Testis (tissue), 3 donors: Measurements from ENCODE around the gene SEPHS1. TPM values are rescaled to one million over a fixed set of nuclear protein-coding genes. Genes with fewer than 3 reads are reported as not detected.

ENCODE experiments used
- DNase-seq: peaks from one replicate; pipeline ENCODE4 v3.0.0-alpha.2; 2019
- H3K27ac ChIP-seq, 2 donors: fragments of 200-600 bp; sonication (generic); one replicate each; pipeline ENCODE4 v1.5.1; 2019
- H3K27me3 ChIP-seq: fragments of 200-600 bp; sonication (generic); one replicate; pipeline ENCODE4 v1.5.1; 2019
- H3K36me3 ChIP-seq: fragments of 200-600 bp; sonication (generic); one replicate; pipeline ENCODE4 v1.5.1; 2017; ENCODE audit warnings: low read depth; ENCODE audit errors: missing control alignments
- H3K4me1 ChIP-seq: fragments of 200-600 bp; sonication (generic); one replicate; pipeline ENCODE4 v1.5.1; 2019
- H3K4me3 ChIP-seq, 2 donors: fragments of 200-600 bp; sonication (generic); one replicate each; pipeline ENCODE4 v1.5.1; 2017 to 2019
- H3K9me3 ChIP-seq: fragments of 200-600 bp; sonication (generic); one replicate; pipeline ENCODE4 v1.5.1; 2017
- CTCF ChIP-seq, 3 experiments: fragments of 450-650 bp in 2 of 3; fragments of 200-600 bp in 1 of 3; sonication (generic) in 1 of 3; IDR thresholded peaks; one replicate each; pipeline ENCODE4 v1.5.1; 2016 to 2019; ENCODE audit warnings: antibody characterized with exemption in 3 of 3, mild to moderate bottlenecking in 2 of 3, moderate library complexity in 1 of 3
- POLR2A ChIP-seq: fragments of 450-650 bp; IDR thresholded peaks from one replicate; pipeline ENCODE4 v1.6.1; 2017; ENCODE audit warnings: antibody characterized with exemption, mild to moderate bottlenecking, moderate library complexity
- WGBS, 2 donors: methylation state at CpG; one replicate each; pipeline ENCODE4 v1.1.5; 2018; 5-methylcytosine and 5-hydroxymethylcytosine counted together
- intact Hi-C: fragments of 100-400 bp; cut with DNase I; formaldehyde crosslinking; loops from one replicate; pipeline ENCODE4 v1.15.1; 2023; ENCODE audit warnings: low total_unique reads
- polyA plus RNA-seq: library from polyadenylated mRNA; stranded (reverse); fragments of 350-450 nt; fragmentation: Illumina TruSeq; extraction: RNeasy Lipid Tissue Mini Kit (QIAGEN cat#74804); gene quantifications from one replicate; pipeline ENCODE4 v1.2.3, GENCODE V29; 2014; ENCODE audit warnings: low read depth, low replicate concordance; ENCODE audit not compliant: insufficient read depth
- total RNA-seq, 2 donors: library from RNA; depleted of rRNA; stranded (reverse); fragments of >200 nt; gene quantifications; one replicate each; pipeline ENCODE4 v1.2.3, GENCODE V29; 2016

The SEPHS1 gene
- total and polyA plus RNA-seq, 3 donors from 2014 or later = 31.1 to 48.3 (median 41.7) TPM

GRCh38 chr10:13268841-13269240, 79.3 kb downstream of the SEPHS1 start:
- Histone ChIP-seq H3K9me3 (no peaks in the 10 kb centered on the region), H3K4me1 (no peaks in the 10 kb centered on the region), H3K4me3 (no peak overlapping the region), H3K36me3 (no peaks in the 10 kb centered on the region), H3K27ac (peak overlapping the region in 1 of 2 donors; percentile 10), H3K27me3 (no peaks in the 10 kb centered on the region)
- DNase-seq = peak; percentile 57
- WGBS, 2 donors = 12 to 41% methylated on average over 3 of the region's 3 CpGs
- intact Hi-C loops = no loop called here
- TF ChIP-seq CTCF (IDR thresholded peaks at IDR 0.05) (no peak), POLR2A (no peak)

GRCh38 chr10:13268310-13268709, 79.8 kb downstream of the SEPHS1 start:
- no peak for TF ChIP-seq POLR2A
- Histone ChIP-seq H3K36me3 (no peaks in the 10 kb centered on the region), H3K27me3 (no peaks in the 10 kb centered on the region), H3K4me3 (no peak overlapping the region), H3K4me1 (no peaks in the 10 kb centered on the region), H3K27ac (peak overlapping the region in 1 of 2 donors; percentile 10), H3K9me3 (no peaks in the 10 kb centered on the region)
- no peak for DNase-seq
- WGBS, 2 donors = 72 to 81% methylated on average over 4 of the region's 4 CpGs
- intact Hi-C loops = no loop called here

Other genes starting within 250 kb of the SEPHS1 start
- gene OPTN, start 248.1 kb downstream of the SEPHS1 start, total RNA-seq = 100 to 1,000 TPM in 1 of 2 donors, 10 to 100 TPM in 1; 87.5 to 109 TPM
- gene OPTN, start 248.1 kb downstream of the SEPHS1 start, polyA plus RNA-seq = 130 TPM
- 1 to 10 TPM; 2.0 to 5.3 TPM for gene MCM10, start 186.7 kb downstream of the SEPHS1 start, total RNA-seq
- gene MCM10, start 186.7 kb downstream of the SEPHS1 start, polyA plus RNA-seq = 2.1 TPM
- gene UCMA, start 113.9 kb downstream of the SEPHS1 start, total RNA-seq = under 1 TPM in 1 of 2 donors, not detected in 1; 0.43 TPM
- gene UCMA, start 113.9 kb downstream of the SEPHS1 start, polyA plus RNA-seq = not detected
- gene PHYH, start 48.2 kb downstream of the SEPHS1 start, total RNA-seq = 10 to 100 TPM; 27.2 to 33.1 TPM
- 31.1 TPM for gene PHYH, start 48.2 kb downstream of the SEPHS1 start, polyA plus RNA-seq
- 10 to 100 TPM; 31.2 to 55.2 TPM for gene BEND7, start 180.7 kb upstream of the SEPHS1 start, total RNA-seq
- gene BEND7, start 180.7 kb upstream of the SEPHS1 start, polyA plus RNA-seq = 57.2 TPM
- 10 to 100 TPM; 26.9 to 30.6 TPM for gene PRPF18, start 238.7 kb upstream of the SEPHS1 start, total RNA-seq
- 20.6 TPM for gene PRPF18, start 238.7 kb upstream of the SEPHS1 start, polyA plus RNA-seq